BJ (cell line): Measurements from ENCODE around the gene UBR3. TPM values are rescaled to one million over a fixed set of nuclear protein-coding genes. Genes with fewer than 3 reads are reported as not detected.
"Not testable (repeated sequence)": the region's sequence is repeated elsewhere in the genome, so short reads cannot be mapped to it uniquely, and the experiment has no call there.

Source experiments
- CTCF ChIA-PET: fragments of 350-600 bp; formaldehyde crosslinking; extraction: SDS; loops from one replicate; lab custom pipeline; 2021; ENCODE audit warnings: antibody characterized with exemption, inconsistent platforms; lab: Yijun Ruan, JAX
- POLR2A ChIA-PET: fragments of 300-600 bp; sonication (Branson Sonifier 250); formaldehyde crosslinking; extraction: SDS; loops from one replicate; lab custom pipeline; 2021; ENCODE audit warnings: antibody characterized with exemption; lab: Charles Lee
- DNase-seq: peaks from one replicate; pipeline ENCODE4 v3.0.0-alpha.2; 2011; ENCODE audit warnings: low read depth
- H3K27me3 ChIP-seq: 2 replicates; pipeline ENCODE4 v1.6.0; 2011; ENCODE audit warnings: low read length; ENCODE audit not compliant: control insufficient read depth, insufficient read depth
- H3K36me3 ChIP-seq: 2 replicates; pipeline ENCODE4 v1.5.1; 2011; ENCODE audit warnings: low read length; ENCODE audit not compliant: control insufficient read depth, insufficient read depth
- H3K4me3 ChIP-seq: 2 replicates; pipeline ENCODE4 v1.5.1; 2011; ENCODE audit warnings: low read depth, mild to moderate bottlenecking, control low read depth, low read length
- polyA plus RNA-seq: library from polyadenylated mRNA; depleted of rRNA; stranded (reverse); fragments of >200 nt; gene quantifications from 2 replicates; pipeline ENCODE4 v1.2.3, GENCODE V29; 2011
- TF ChIP-seq, protein P1 (sequence below): IDR thresholded peaks from 2 replicates; pipeline ENCODE4 v1.5.1; 2011; ENCODE audit warnings: low read depth, mild to moderate bottlenecking, control low read depth, inconsistent platforms, low read length, moderate library complexity; ENCODE audit not compliant: insufficient read depth

The UBR3 gene
- polyA plus RNA-seq, 1 experiment, result 7.5 TPM

DNA sequence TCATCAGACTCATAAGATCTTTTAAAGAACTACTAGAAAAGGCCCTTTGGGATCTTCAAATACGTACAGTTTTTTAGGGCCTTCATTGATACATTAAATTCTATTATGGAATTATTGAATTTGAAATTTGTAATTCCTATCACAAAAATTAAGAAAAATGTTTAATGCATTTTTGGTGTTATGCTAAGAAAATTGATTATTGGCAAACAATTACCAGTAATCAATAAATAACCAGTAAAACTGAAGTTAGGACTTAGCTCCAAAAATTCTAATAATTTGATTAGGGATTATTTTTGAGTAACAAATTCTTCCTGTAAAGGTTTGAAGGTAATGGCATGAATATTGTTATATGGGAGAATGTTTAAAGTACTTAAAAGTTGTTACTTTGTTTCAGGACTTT is 119.3 kb downstream of the UBR3 start:
- TF ChIP-seq, protein P1, sequence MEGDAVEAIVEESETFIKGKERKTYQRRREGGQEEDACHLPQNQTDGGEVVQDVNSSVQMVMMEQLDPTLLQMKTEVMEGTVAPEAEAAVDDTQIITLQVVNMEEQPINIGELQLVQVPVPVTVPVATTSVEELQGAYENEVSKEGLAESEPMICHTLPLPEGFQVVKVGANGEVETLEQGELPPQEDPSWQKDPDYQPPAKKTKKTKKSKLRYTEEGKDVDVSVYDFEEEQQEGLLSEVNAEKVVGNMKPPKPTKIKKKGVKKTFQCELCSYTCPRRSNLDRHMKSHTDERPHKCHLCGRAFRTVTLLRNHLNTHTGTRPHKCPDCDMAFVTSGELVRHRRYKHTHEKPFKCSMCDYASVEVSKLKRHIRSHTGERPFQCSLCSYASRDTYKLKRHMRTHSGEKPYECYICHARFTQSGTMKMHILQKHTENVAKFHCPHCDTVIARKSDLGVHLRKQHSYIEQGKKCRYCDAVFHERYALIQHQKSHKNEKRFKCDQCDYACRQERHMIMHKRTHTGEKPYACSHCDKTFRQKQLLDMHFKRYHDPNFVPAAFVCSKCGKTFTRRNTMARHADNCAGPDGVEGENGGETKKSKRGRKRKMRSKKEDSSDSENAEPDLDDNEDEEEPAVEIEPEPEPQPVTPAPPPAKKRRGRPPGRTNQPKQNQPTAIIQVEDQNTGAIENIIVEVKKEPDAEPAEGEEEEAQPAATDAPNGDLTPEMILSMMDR, result no peak
- POLR2A ChIA-PET, result no interaction called here
- Histone ChIP-seq H3K27me3 (no peaks in the 10 kb centered on the region), H3K36me3 (peaks cover 1% of the 10 kb centered on the region; the same call in 1 of the 2 replicates), H3K4me3 (no peak overlapping the region)
- CTCF ChIA-PET, result no interaction called here
- no peak for DNase-seq

DNA sequence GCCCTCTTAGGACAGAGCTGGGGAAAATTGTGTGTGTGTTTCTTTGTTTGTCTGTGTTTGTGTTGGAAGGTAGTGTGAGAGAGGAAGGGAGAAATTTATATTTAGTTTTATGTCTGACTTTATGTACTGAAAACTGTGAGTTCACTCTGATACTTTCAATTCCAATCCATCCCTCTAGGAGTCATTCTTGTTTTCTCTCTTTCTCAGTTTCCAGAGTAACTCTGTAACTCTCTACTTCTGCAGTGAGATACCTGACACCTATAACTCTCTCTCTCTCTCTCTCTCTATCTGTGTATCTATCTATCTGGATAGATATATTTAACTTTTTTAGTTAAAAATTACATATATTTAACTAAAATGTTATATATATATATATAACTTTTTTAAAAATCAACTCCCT is 128.7 kb downstream of the UBR3 start:
- no peak overlapping the region for H3K4me3 ChIP-seq
- no peak for DNase-seq
- CTCF ChIA-PET, result no interaction called here
- no peaks in the 10 kb centered on the region for H3K36me3 ChIP-seq
- H3K27me3 ChIP-seq, result no peaks in the 10 kb centered on the region
- TF ChIP-seq, protein P1, result no peak
- POLR2A ChIA-PET, result no interaction called here

DNA sequence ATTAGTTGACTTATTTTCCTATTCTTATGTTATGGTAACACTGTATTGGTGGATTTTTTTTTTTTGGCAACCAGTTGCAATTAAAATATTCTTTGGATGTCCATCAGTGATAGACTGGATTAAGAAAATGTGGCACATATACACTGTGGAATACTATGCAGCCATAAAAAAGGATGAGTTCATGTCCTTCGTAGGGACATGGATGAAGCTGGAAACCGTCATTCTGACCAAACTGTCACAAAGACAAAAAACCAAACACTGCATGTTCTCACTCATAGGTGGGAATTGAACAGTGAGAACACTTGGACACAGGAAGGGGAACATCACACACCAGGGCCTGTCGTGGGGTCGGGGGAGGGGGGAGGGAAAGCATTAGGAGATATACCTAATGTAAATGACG is 130.0 kb downstream of the UBR3 start:
- H3K27me3 ChIP-seq, H3K36me3 ChIP-seq, POLR2A ChIA-PET, H3K4me3 ChIP-seq, CTCF ChIA-PET, DNase-seq: not testable (repeated sequence)

DNA sequence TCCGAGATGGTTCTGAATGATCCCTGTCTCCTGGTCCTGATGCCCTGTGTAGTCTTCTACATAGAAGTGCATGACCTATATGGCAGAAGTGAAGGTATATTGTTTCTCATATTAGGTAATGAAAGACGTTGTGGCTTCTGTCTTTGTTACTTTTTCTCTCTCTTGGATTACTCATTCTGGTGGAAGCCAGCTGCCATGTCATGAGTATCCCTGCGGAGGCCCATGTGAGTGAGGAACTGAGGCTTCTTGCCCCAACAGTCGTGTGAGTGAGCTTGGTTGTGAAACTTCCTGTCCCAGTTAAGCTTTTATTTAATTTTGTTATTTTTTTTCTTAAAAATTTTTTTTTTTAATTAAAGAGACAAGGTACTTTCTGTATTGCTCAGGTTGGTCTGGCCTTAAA is 134.7 kb downstream of the UBR3 start:
- Histone ChIP-seq H3K27me3 (no peaks in the 10 kb centered on the region), H3K4me3 (no peak overlapping the region), H3K36me3 (no peaks in the 10 kb centered on the region)
- POLR2A ChIA-PET, result interaction anchor here (0.6 kb wide), 1 partner anchor 30 kb away, joined by 3 read pairs; no protein-coding TSS in a partner anchor
- CTCF ChIA-PET, result interaction anchor here (1.5 kb wide), 1 partner anchor 27 kb away, joined by 5 read pairs; no protein-coding TSS in a partner anchor
- TF ChIP-seq, protein P1, result no peak
- DNase-seq, result no peak

DNA sequence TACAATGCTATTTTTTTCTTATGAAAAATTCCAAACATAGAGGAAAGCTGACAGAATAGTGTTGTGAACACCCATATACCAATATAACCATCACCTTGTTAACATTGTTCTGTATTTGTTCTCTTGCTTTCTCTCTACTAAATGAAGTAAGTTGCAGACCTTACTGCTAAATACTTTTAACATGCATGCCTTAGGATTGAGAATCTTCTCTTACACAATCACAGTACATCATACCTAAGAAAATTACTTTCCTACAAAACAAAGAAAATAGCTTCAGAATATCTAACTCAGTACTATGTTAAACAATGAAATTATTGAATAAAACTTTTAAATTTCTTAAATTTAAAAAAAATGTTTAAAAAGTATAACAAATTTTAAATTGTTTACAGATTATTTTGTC is 136.5 kb downstream of the UBR3 start:
- no peak for DNase-seq
- POLR2A ChIA-PET, result no interaction called here
- H3K27me3 ChIP-seq, result no peaks in the 10 kb centered on the region
- TF ChIP-seq, protein P1, result no peak
- CTCF ChIA-PET, result interaction anchor here (0.7 kb wide), 1 partner anchor 9 kb away, joined by 3 read pairs; no protein-coding TSS in a partner anchor
- H3K4me3 ChIP-seq, result no peak overlapping the region
- no peaks in the 10 kb centered on the region for H3K36me3 ChIP-seq

DNA sequence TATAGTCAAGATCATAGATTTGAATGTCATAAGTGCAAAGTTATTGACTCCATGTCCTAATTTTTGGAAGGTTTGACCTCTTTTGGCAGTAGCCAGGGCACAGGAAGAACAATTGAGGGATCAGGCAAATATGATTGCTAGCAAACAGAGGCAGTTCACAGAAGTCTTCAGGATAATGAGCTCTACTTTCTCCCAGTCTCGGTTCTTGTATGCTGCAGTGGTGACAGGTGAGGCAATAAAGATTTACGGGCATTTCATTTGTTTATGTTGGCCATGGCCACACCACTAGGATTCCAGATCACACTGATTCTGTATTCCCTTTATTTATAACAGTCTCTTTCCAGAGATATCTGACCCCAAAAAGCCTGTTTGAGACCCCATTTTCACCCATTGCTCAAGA is 137.5 kb downstream of the UBR3 start:
- no peak for DNase-seq
- no peak overlapping the region for H3K4me3 ChIP-seq
- TF ChIP-seq, protein P1, result no peak
- ChIA-PET CTCF (no interaction called here), POLR2A (no interaction called here)
- H3K36me3 ChIP-seq, result no peaks in the 10 kb centered on the region
- no peaks in the 10 kb centered on the region for H3K27me3 ChIP-seq
